MM.1S (cell line): ENCODE measurements around the gene GPC1.

Experiments
- DNase-seq: peaks from one replicate; pipeline ENCODE4 v3.0.0-alpha.2; 2015
- H2AFZ ChIP-seq: fragments of 300-600 bp; sonication (generic); 2 replicates; pipeline ENCODE4 v1.6.0; 2016; ENCODE audit warnings: antibody characterized with exemption, low read length
- H3F3A ChIP-seq: fragments of 300-600 bp; sonication (generic); 2 replicates; pipeline ENCODE4 v1.6.1; 2016; ENCODE audit warnings: mild to moderate bottlenecking, antibody characterized with exemption, low read length, moderate library complexity, mixed read lengths; ENCODE audit not compliant: insufficient read depth
- H3K27ac ChIP-seq: fragments of 300-600 bp; sonication (generic); 2 replicates; pipeline ENCODE4 v1.5.1; 2016; ENCODE audit warnings: mild to moderate bottlenecking, low read length
- H3K27me3 ChIP-seq: fragments of 300-600 bp; sonication (generic); replicated peaks from 2 replicates; pipeline ENCODE4 v1.6.0; 2016; ENCODE audit warnings: low read length; ENCODE audit not compliant: insufficient read depth
- H3K36me3 ChIP-seq: fragments of 300-600 bp; sonication (generic); replicated peaks from 2 replicates; pipeline ENCODE4 v1.6.1; 2016; ENCODE audit warnings: mild to moderate bottlenecking, low read length, mixed read lengths; ENCODE audit not compliant: insufficient read depth
- H3K4me1 ChIP-seq: fragments of 300-600 bp; sonication (generic); 2 replicates; pipeline ENCODE4 v1.6.1; 2016; ENCODE audit warnings: low read length, mixed read lengths
- H3K4me2 ChIP-seq: fragments of 300-600 bp; sonication (generic); 2 replicates; pipeline ENCODE4 v1.6.0; 2016; ENCODE audit warnings: low read depth, low read length
- H3K4me3 ChIP-seq: fragments of 300-600 bp; sonication (generic); 2 replicates; pipeline ENCODE4 v1.5.1; 2016; ENCODE audit warnings: low read length, mixed read lengths
- H3K79me2 ChIP-seq: fragments of 300-600 bp; sonication (generic); 2 replicates; pipeline ENCODE4 v1.6.1; 2016; ENCODE audit warnings: mixed run types, low read length, mixed read lengths
- H3K9ac ChIP-seq: fragments of 300-600 bp; sonication (generic); 2 replicates; pipeline ENCODE4 v1.6.1; 2016; ENCODE audit warnings: low read length, mixed read lengths
- H3K9me2 ChIP-seq: fragments of 300-600 bp; sonication (generic); replicated peaks from 2 replicates; pipeline ENCODE4 v1.6.1; 2016; ENCODE audit warnings: mild to moderate bottlenecking, low read length, mixed read lengths; ENCODE audit not compliant: insufficient read depth
- H3K9me3 ChIP-seq: fragments of 300-600 bp; sonication (generic); replicated peaks from 2 replicates; pipeline ENCODE4 v1.6.1; 2016; ENCODE audit warnings: mild to moderate bottlenecking, low read length, mixed read lengths; ENCODE audit not compliant: insufficient read depth
- H4K20me1 ChIP-seq: fragments of 300-600 bp; sonication (generic); 2 replicates; pipeline ENCODE4 v1.6.1; 2016; ENCODE audit warnings: mild to moderate bottlenecking, low read length, moderate library complexity, mixed read lengths; ENCODE audit not compliant: insufficient read depth
- EZH2 ChIP-seq: fragments of 300-600 bp; sonication (generic); optimal IDR thresholded peaks from 2 replicates; pipeline ENCODE3; 2017; ENCODE audit warnings: low read depth, mild to moderate bottlenecking, antibody characterized with exemption, low read length, mixed read lengths
- EZH2phosphoT487 ChIP-seq: fragments of 300-600 bp; sonication (generic); IDR thresholded peaks from 2 replicates; pipeline ENCODE4 v1.6.1; 2018; ENCODE audit warnings: antibody characterized with exemption, low read length
- TF ChIP-seq, protein P1 (sequence below): fragments of 300-600 bp; sonication (generic); IDR thresholded peaks from 2 replicates; pipeline ENCODE4 v1.5.1; 2016; ENCODE audit warnings: antibody characterized with exemption, low read length, mixed read lengths

Gene GPC1

DNA sequence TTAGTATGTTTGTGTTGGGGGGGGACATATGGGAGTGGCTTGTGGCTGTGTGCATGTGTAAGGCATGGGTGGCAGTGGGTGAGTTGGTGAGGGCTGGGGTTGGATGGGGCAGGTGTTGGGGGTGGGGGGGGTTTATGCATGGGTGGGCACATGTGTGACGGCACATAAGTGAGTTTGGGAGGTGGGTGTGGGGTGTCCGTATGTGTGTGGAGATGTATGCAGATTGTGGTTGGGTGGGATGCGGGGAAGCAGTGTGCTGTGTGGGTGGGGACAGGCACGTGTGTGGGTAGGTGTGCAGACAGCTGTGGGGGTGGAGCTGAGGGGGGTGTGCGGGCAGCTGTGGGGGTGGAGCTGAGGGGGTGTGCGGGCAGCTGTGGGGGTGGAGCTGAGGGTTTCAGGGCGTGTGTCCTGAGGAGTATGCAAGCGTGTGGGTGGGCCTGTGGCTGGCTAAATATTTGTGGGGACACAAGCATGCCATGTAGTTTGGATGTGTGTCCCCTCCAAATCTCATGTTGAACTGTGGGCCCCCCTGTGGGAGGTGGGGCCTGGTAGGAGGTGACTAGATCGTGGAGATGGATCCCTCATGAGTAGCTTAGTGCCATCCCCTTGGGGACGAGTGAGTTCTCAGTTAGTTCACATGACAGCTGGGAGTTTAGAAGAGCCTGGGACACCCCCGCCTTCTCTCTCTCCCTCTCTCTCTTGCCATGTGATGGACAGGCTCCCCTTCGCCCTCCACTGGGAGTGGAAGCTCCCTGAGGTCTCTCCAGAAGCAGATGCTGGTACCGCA is 62.9 kb downstream of the GPC1 start:
- H3K4me2 ChIP-seq = no peak overlapping the region
- H3K27ac ChIP-seq = no peak overlapping the region
- H3K4me3 ChIP-seq = no peak overlapping the region
- H3K9me3 ChIP-seq = no peaks in the 10 kb centered on the region
- no peaks in the 10 kb centered on the region for H4K20me1 ChIP-seq
- no peak overlapping the region for H2AFZ ChIP-seq
- TF ChIP-seq, protein P1, sequence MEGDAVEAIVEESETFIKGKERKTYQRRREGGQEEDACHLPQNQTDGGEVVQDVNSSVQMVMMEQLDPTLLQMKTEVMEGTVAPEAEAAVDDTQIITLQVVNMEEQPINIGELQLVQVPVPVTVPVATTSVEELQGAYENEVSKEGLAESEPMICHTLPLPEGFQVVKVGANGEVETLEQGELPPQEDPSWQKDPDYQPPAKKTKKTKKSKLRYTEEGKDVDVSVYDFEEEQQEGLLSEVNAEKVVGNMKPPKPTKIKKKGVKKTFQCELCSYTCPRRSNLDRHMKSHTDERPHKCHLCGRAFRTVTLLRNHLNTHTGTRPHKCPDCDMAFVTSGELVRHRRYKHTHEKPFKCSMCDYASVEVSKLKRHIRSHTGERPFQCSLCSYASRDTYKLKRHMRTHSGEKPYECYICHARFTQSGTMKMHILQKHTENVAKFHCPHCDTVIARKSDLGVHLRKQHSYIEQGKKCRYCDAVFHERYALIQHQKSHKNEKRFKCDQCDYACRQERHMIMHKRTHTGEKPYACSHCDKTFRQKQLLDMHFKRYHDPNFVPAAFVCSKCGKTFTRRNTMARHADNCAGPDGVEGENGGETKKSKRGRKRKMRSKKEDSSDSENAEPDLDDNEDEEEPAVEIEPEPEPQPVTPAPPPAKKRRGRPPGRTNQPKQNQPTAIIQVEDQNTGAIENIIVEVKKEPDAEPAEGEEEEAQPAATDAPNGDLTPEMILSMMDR = no peak
- TF ChIP-seq EZH2phosphoT487 (no peak), EZH2 (no peak)
- no peaks in the 10 kb centered on the region for H3K27me3 ChIP-seq
- H3K36me3 ChIP-seq = no peaks in the 10 kb centered on the region; the same call in 1 of the 2 replicates
- no peaks in the 10 kb centered on the region for H3K9me2 ChIP-seq
- no peaks in the 10 kb centered on the region for H3K79me2 ChIP-seq
- no peaks in the 10 kb centered on the region for H3F3A ChIP-seq
- H3K9ac ChIP-seq = no peak overlapping the region
- H3K4me1 ChIP-seq = no peaks in the 10 kb centered on the region
- no peak for DNase-seq

DNA sequence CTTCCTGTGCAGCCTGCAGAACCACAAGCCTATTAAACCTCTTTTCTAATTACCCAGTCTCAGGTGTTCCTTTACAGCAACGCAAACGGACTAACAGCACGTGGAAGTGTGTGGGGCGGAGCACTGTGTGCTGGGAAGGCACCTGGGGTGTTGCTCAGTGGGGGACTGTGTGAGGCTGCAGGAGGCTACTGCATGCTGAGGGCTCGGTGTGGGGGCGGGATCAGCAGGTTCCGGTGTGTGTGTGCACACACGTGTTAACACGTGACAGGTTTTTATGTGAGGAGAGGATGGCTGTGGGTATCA is 63.4 kb downstream of the GPC1 start:
- Histone ChIP-seq H4K20me1 (no peaks in the 10 kb centered on the region), H3K27me3 (no peaks in the 10 kb centered on the region), H3K9me2 (no peaks in the 10 kb centered on the region), H3K4me2 (no peak overlapping the region), H3K9ac (no peak overlapping the region), H3K36me3 (no peaks in the 10 kb centered on the region; the same call in 1 of the 2 replicates), H3K27ac (no peak overlapping the region), H3K79me2 (no peaks in the 10 kb centered on the region), H2AFZ (no peak overlapping the region), H3K4me1 (no peaks in the 10 kb centered on the region), H3K4me3 (no peak overlapping the region), H3K9me3 (no peaks in the 10 kb centered on the region), H3F3A (no peaks in the 10 kb centered on the region)
- TF ChIP-seq EZH2 (no peak), EZH2phosphoT487 (no peak)
- TF ChIP-seq, protein P1 = no peak
- DNase-seq = no peak

DNA sequence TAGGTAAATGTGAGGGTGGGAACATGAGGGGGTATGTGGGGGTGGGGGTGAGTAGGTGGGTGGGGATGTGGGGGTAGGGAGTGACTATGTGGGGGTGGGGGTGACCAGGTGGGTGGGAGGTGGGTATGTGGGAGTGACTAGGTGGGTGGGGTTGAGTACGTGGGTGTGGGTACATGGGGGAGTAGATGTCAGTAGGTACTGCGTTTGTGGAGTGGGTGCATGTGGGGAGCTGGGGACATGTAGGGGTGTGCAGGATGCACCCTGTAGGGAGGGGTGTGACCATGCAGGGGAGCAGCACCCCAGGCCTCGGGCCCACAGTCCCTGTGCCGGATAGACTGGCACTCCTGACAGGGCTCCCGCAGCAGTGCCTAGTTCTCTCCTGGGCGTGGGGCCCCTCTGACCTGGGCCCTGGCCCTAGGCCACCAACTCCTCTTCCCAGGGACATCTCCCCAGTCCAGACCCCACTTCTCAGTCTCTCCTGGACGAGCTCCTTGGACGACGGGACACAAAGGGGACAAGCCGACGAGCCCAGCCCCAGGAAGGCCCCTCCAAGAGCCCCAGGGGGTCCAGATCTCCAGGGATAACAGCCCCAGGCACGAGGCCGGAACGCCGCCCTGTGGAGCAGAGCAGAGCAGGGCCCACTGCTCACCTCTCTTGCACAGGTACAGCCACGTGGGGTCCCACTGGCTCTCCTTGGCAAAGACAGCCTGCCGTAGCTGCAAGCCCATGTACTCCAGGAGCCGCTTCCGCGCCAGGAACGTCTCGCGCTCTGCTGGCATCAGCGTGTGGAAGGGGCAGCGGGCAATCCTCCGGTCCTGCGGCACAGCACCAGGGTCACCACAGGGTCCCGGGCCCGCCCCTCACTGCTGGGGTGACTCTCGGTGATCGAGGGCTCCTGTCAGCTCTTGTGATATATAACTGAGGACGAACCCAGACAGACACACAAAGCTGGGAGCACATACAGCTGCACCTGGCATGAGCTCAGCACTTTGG is 64.1 kb downstream of the GPC1 start:
- no peak overlapping the region for H3K27ac ChIP-seq
- H3K4me1 ChIP-seq = no peaks in the 10 kb centered on the region
- no peaks in the 10 kb centered on the region for H4K20me1 ChIP-seq
- no peak overlapping the region for H3K4me3 ChIP-seq
- no peak for TF ChIP-seq EZH2
- no peak for TF ChIP-seq EZH2phosphoT487
- TF ChIP-seq, protein P1 = no peak
- H3K4me2 ChIP-seq = no peak overlapping the region
- H3K9ac ChIP-seq = no peak overlapping the region
- H3K79me2 ChIP-seq = no peaks in the 10 kb centered on the region
- no peaks in the 10 kb centered on the region for H3K9me2 ChIP-seq
- H3K36me3 ChIP-seq = no peaks in the 10 kb centered on the region; the same call in 1 of the 2 replicates
- H2AFZ ChIP-seq = no peak overlapping the region
- no peaks in the 10 kb centered on the region for H3K27me3 ChIP-seq
- no peaks in the 10 kb centered on the region for H3K9me3 ChIP-seq
- H3F3A ChIP-seq = no peaks in the 10 kb centered on the region
- no peak for DNase-seq
